ENCODE results near the gene COX4I1.

Gene COX4I1

GRCh38 chr16:85770741-85771140 is 28.8 kb upstream of the COX4I1 start:
- no peak overlapping the region for H3K4me3 ChIP-seq (ENCODE audit: low read length)

GRCh38 chr16:85773044-85773443 is 26.5 kb upstream of the COX4I1 start:
- no peak overlapping the region for H3K4me2 ChIP-seq (ENCODE audit: low read length)
- no peak overlapping the region for H3K4me3 ChIP-seq (ENCODE audit: low read length)
- H3K9ac ChIP-seq (ENCODE audit: low read depth, low read length): no peak overlapping the region
- H3K36me3 ChIP-seq (ENCODE audit: insufficient read depth, low read length): peaks cover 19% of the 10 kb centered on the region
- no peaks in the 10 kb centered on the region for H3K27me3 ChIP-seq (ENCODE audit: control insufficient read depth, insufficient read depth, low read length)
- H3K9me3 ChIP-seq (replicated peaks; ENCODE audit: low read length): no peaks in the 10 kb centered on the region
- peaks cover 12% of the 10 kb centered on the region for H3K4me1 ChIP-seq (ENCODE audit: control insufficient read depth, insufficient read depth, low read length)

More at GRCh38 chr16:85770741-85771140, 28.8 kb upstream of the COX4I1 start:
- Histone ChIP-seq H3K27me3 (ENCODE audit: control insufficient read depth, insufficient read depth, low read length) (no peaks in the 10 kb centered on the region), H3K36me3 (ENCODE audit: insufficient read depth, low read length) (peaks cover 5% of the 10 kb centered on the region), H3K4me2 (ENCODE audit: low read length) (no peak overlapping the region), H3K9ac (ENCODE audit: low read depth, low read length) (no peak overlapping the region), H3K9me3 (replicated peaks; ENCODE audit: low read length) (no peaks in the 10 kb centered on the region), H3K4me1 (ENCODE audit: control insufficient read depth, insufficient read depth, low read length) (peaks cover 17% of the 10 kb centered on the region)

DNA sequence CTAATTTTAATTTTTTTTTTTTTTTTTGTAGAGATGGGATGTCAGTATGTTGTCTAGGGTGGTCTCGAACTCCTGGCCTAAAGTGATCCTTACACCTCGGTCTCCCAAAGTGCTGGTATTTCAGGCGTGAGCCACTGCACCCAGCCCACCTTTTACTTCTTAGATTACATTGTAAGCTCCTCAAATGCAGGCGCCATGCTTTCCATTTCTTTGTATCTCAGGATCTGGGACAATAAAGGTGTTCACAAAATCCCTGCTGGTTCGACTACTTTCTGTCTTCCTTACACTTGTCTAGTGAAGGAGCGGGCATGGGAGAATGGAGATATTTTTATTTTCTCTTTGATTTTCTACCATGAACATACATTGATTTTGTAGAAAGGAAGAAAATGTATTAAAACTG is 25.4 kb upstream of the COX4I1 start:
- Histone ChIP-seq H3K9ac (ENCODE audit: low read depth, low read length) (no peak overlapping the region), H3K4me2 (ENCODE audit: low read length) (no peak overlapping the region), H3K36me3 (ENCODE audit: insufficient read depth, low read length) (peaks cover 29% of the 10 kb centered on the region), H3K4me3 (ENCODE audit: low read length) (no peak overlapping the region), H3K4me1 (ENCODE audit: control insufficient read depth, insufficient read depth, low read length) (peaks cover 11% of the 10 kb centered on the region), H3K27me3 (ENCODE audit: control insufficient read depth, insufficient read depth, low read length) (no peaks in the 10 kb centered on the region), H3K9me3 (replicated peaks; ENCODE audit: low read length) (no peaks in the 10 kb centered on the region)

DNA sequence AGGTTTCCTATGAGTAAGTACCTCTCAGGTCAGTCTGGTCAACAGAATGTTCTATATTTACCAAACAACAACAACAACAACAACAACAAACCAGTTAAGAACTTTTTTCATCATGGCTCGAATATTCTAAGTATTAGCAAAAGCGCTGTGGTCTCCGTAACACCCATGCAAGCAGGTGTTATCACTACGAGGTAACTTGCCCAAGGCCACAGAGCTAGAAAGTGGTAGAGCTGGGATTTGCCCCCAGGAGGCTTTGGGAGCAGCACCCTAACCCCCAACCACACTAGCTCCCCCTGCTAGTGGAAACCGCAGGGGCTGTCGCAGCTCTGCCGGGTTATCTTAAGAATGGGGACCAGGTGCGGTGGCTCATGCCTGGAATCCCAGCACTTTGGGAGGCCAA is 24.7 kb upstream of the COX4I1 start:
- no peaks in the 10 kb centered on the region for H3K27me3 ChIP-seq (ENCODE audit: control insufficient read depth, insufficient read depth, low read length)
- peaks cover 11% of the 10 kb centered on the region for H3K4me1 ChIP-seq (ENCODE audit: control insufficient read depth, insufficient read depth, low read length)
- no peaks in the 10 kb centered on the region for H3K9me3 ChIP-seq (replicated peaks; ENCODE audit: low read length)
- no peak overlapping the region for H3K4me3 ChIP-seq (ENCODE audit: low read length)
- no peak overlapping the region for H3K9ac ChIP-seq (ENCODE audit: low read depth, low read length)
- H3K4me2 ChIP-seq (ENCODE audit: low read length): no peak overlapping the region
- H3K36me3 ChIP-seq (ENCODE audit: insufficient read depth, low read length): peaks cover 35% of the 10 kb centered on the region

DNA sequence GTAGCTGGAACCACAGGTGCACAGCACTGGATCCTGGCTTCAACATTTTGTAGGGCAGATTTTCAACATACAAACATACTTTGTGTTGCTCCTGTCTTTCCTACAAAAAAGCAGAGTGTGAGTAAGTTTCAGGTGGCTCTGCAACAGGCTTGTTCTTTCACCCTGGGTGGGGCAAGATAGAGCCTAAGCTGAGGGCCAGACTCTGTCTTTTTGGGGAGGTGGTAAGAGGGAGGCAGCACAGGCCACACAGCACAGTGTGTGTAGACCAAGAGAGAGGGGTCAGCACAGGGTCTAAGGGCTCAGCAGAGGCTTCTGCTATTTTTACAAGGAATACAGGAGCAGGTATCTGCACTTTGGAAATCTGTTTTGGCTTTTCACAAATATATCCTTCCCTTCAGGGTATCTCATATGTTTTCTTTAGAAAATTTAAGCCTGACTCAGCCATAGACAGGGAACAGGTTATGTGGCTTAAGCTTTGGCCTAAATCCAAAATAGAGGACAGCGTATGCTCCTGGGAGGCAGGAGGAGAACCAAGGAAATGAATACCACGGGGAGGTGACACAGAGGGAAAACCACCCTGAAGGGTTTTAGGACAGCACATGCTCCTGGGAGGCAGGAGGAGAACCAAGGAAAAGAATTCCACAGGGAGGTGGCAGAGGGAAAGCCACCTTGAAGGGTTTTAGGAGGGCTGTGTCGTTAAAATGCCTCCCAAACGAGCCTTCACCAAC is 21.7 kb upstream of the COX4I1 start:
- Histone ChIP-seq H3K9ac (ENCODE audit: low read depth, low read length) (no peak overlapping the region), H3K9me3 (replicated peaks; ENCODE audit: low read length) (no peaks in the 10 kb centered on the region), H3K36me3 (ENCODE audit: insufficient read depth, low read length) (peaks cover 46% of the 10 kb centered on the region)

DNA sequence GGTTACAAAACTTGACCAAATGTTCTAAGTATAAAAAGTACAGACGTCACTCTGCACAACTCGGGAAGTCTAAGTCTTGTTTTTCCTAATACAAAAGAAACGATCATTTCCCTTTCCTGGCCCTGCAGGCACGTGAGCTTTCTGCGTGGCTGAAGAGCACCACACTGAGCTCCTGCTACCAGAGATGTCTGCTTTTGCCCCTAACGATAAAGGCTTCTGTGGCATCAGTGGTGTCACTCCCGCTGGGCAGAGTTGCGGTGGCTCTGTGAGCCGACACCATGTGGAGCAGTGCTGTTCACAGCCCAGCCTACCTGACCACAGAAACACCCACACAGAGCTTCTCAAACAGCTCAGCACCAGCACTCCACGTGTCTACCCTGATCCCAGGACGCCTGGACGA is 20.6 kb upstream of the COX4I1 start:
- no peak overlapping the region for H3K9ac ChIP-seq (ENCODE audit: low read depth, low read length)

More for the DNA sequence above, 21.7 kb upstream of the COX4I1 start:
- Histone ChIP-seq H3K4me1 (ENCODE audit: control insufficient read depth, insufficient read depth, low read length) (peaks cover 11% of the 10 kb centered on the region), H3K4me2 (ENCODE audit: low read length) (no peak overlapping the region), H3K4me3 (ENCODE audit: low read length) (no peak overlapping the region), H3K27me3 (ENCODE audit: control insufficient read depth, insufficient read depth, low read length) (no peaks in the 10 kb centered on the region)

DNA sequence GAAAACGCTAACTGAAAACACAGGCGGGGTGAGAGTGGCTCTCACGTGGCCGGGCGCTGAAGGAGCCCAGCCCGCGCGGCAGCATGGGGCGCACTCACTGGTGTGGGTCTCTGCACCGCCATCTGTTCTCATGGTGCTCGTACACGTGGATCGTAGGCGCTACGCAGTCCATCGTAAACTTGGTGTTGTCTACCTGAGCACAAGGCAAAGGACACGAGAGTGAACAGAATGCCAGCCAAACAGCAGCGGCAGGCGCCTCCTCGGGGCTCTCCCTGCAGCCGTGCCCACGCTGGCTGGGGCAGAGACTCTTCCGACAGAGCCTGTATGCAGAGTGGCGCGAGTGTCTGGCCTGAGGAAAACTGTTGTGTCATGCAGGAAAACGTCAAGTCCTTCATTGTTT is 19.2 kb upstream of the COX4I1 start:
- Histone ChIP-seq H3K36me3 (ENCODE audit: insufficient read depth, low read length) (peaks cover 53% of the 10 kb centered on the region), H3K4me1 (ENCODE audit: control insufficient read depth, insufficient read depth, low read length) (peaks cover 11% of the 10 kb centered on the region), H3K27me3 (ENCODE audit: control insufficient read depth, insufficient read depth, low read length) (no peaks in the 10 kb centered on the region)

More for the DNA sequence above, 20.6 kb upstream of the COX4I1 start:
- peaks cover 11% of the 10 kb centered on the region for H3K4me1 ChIP-seq (ENCODE audit: control insufficient read depth, insufficient read depth, low read length)
- H3K27me3 ChIP-seq (ENCODE audit: control insufficient read depth, insufficient read depth, low read length): no peaks in the 10 kb centered on the region
- H3K4me2 ChIP-seq (ENCODE audit: low read length): no peak overlapping the region
- no peaks in the 10 kb centered on the region for H3K9me3 ChIP-seq (replicated peaks; ENCODE audit: low read length)
- H3K4me3 ChIP-seq (ENCODE audit: low read length): no peak overlapping the region
- H3K36me3 ChIP-seq (ENCODE audit: insufficient read depth, low read length): peaks cover 46% of the 10 kb centered on the region

GRCh38 chr16:85781156-85781555 is 18.3 kb upstream of the COX4I1 start:
- H3K4me3 ChIP-seq (ENCODE audit: low read length): no peak overlapping the region
- no peak overlapping the region for H3K9ac ChIP-seq (ENCODE audit: low read depth, low read length)
- peaks cover 57% of the 10 kb centered on the region for H3K36me3 ChIP-seq (ENCODE audit: insufficient read depth, low read length)

More for the DNA sequence above, 19.2 kb upstream of the COX4I1 start:
- H3K4me2 ChIP-seq (ENCODE audit: low read length): no peak overlapping the region
- H3K9ac ChIP-seq (ENCODE audit: low read depth, low read length): no peak overlapping the region
- H3K9me3 ChIP-seq (replicated peaks; ENCODE audit: low read length): no peaks in the 10 kb centered on the region
- no peak overlapping the region for H3K4me3 ChIP-seq (ENCODE audit: low read length)

GRCh38 chr16:85781695-85782370 is 17.7 kb upstream of the COX4I1 start:
- H3K9ac ChIP-seq (ENCODE audit: low read depth, low read length): no peak overlapping the region
- peaks cover 11% of the 10 kb centered on the region for H3K4me1 ChIP-seq (ENCODE audit: control insufficient read depth, insufficient read depth, low read length)
- H3K9me3 ChIP-seq (replicated peaks; ENCODE audit: low read length): no peaks in the 10 kb centered on the region
- H3K36me3 ChIP-seq (ENCODE audit: insufficient read depth, low read length): peaks cover 61% of the 10 kb centered on the region
- H3K27me3 ChIP-seq (ENCODE audit: control insufficient read depth, insufficient read depth, low read length): no peaks in the 10 kb centered on the region
- no peak overlapping the region for H3K4me3 ChIP-seq (ENCODE audit: low read length)
- H3K4me2 ChIP-seq (ENCODE audit: low read length): no peak overlapping the region

More at GRCh38 chr16:85781156-85781555, 18.3 kb upstream of the COX4I1 start:
- Histone ChIP-seq H3K9me3 (replicated peaks; ENCODE audit: low read length) (no peaks in the 10 kb centered on the region), H3K4me2 (ENCODE audit: low read length) (no peak overlapping the region), H3K27me3 (ENCODE audit: control insufficient read depth, insufficient read depth, low read length) (no peaks in the 10 kb centered on the region), H3K4me1 (ENCODE audit: control insufficient read depth, insufficient read depth, low read length) (peaks cover 11% of the 10 kb centered on the region)

DNA sequence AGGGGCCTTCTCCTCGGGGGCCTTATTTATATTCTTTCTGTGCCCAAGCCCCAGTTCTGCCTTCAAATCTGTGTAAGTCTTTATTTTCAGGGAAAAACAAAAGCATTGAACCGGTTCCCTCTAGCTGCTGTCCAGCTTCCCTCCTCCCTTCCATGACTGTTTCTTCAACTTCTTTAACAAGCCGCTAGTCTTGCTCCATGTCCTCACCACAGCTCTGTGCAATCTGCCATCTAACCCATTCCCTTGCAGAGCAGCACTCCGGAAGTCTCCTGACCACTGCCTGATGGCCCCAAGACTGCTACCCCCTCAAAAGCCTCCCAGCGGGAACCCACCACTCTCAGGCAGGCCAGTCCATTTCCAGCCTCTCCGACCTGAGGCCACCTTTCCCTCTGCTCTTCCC is 17.0 kb upstream of the COX4I1 start:
- no peak overlapping the region for H3K4me3 ChIP-seq (ENCODE audit: low read length)
- peaks cover 9% of the 10 kb centered on the region for H3K4me1 ChIP-seq (ENCODE audit: control insufficient read depth, insufficient read depth, low read length)
- H3K36me3 ChIP-seq (ENCODE audit: insufficient read depth, low read length): peaks cover 61% of the 10 kb centered on the region
- H3K4me2 ChIP-seq (ENCODE audit: low read length): no peak overlapping the region
- no peaks in the 10 kb centered on the region for H3K9me3 ChIP-seq (replicated peaks; ENCODE audit: low read length)
- no peaks in the 10 kb centered on the region for H3K27me3 ChIP-seq (ENCODE audit: control insufficient read depth, insufficient read depth, low read length)
- H3K9ac ChIP-seq (ENCODE audit: low read depth, low read length): no peak overlapping the region

GRCh38 chr16:85783441-85783840 is 16.1 kb upstream of the COX4I1 start:
- Histone ChIP-seq H3K36me3 (ENCODE audit: insufficient read depth, low read length) (peaks cover 60% of the 10 kb centered on the region), H3K27me3 (ENCODE audit: control insufficient read depth, insufficient read depth, low read length) (no peaks in the 10 kb centered on the region), H3K4me1 (ENCODE audit: control insufficient read depth, insufficient read depth, low read length) (no peaks in the 10 kb centered on the region), H3K9ac (ENCODE audit: low read depth, low read length) (no peak overlapping the region), H3K4me3 (ENCODE audit: low read length) (no peak overlapping the region), H3K4me2 (ENCODE audit: low read length) (no peak overlapping the region), H3K9me3 (replicated peaks; ENCODE audit: low read length) (no peaks in the 10 kb centered on the region)

DNA sequence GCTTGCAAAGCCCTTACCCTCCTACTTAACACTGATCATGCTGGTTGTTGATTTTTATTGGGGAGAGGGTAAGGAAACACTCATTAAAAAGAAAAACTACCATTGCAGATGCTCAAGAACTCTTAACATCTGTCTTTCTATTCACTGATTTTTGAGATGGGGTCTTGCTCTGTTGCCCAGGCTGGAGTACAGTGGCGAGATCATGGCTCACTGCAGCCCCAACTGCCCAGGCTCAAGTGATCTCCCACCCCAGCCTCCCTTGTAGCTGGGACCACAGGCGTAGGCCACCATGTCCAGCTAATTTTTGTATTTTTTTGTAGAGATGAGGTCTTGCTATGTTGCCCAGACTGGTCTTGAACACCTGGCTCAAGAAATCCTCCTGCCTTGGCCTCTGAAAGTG is 14.7 kb upstream of the COX4I1 start:
- no peak overlapping the region for H3K4me2 ChIP-seq (ENCODE audit: low read length)
- H3K9me3 ChIP-seq (replicated peaks; ENCODE audit: low read length): no peaks in the 10 kb centered on the region
- no peaks in the 10 kb centered on the region for H3K27me3 ChIP-seq (ENCODE audit: control insufficient read depth, insufficient read depth, low read length)
- no peak overlapping the region for H3K9ac ChIP-seq (ENCODE audit: low read depth, low read length)
- H3K4me1 ChIP-seq (ENCODE audit: control insufficient read depth, insufficient read depth, low read length): no peaks in the 10 kb centered on the region
- H3K36me3 ChIP-seq (ENCODE audit: insufficient read depth, low read length): peaks cover 56% of the 10 kb centered on the region
- no peak overlapping the region for H3K4me3 ChIP-seq (ENCODE audit: low read length)
